ENCODE measurements around the gene CYP24A1. TPM values are rescaled to one million over a fixed set of nuclear protein-coding genes. Genes with fewer than 3 reads are reported as not detected.

Gene CYP24A1
- total and polyA plus RNA-seq, 9 donors: 0.15 to 3.7 TPM; not detected in 7

- Histone ChIP-seq H3K36me3 (no peaks in the 10 kb centered on the region), H3K27ac (no peak overlapping the region), H3K9me3 (no peaks in the 10 kb centered on the region), H3K4me3 (no peak overlapping the region), H3K4me1 (ENCODE audit: insufficient read depth) (no peaks in the 10 kb centered on the region), H3K27me3 (no peaks in the 10 kb centered on the region)
- intact Hi-C loops (cut with DNase I): no loop called here
- TF ChIP-seq EP300 (IDR thresholded peaks at IDR 0.05): no peak
- TF ChIP-seq POLR2A (IDR thresholded peaks at IDR 0.05): no peak
- TF ChIP-seq CTCF (IDR thresholded peaks at IDR 0.05): no peak
- 82 to 91% (median 83%) methylated on average over 10 of the region's 10 CpGs for WGBS, 3 donors
- no peak for DNase-seq
These were observed 11.3 kb upstream of the CYP24A1 start for GRCh38 chr20:54184904-54185626.

- 18 to 38% (median 19%) methylated on average over 3 of the region's 3 CpGs for WGBS, 3 donors
- TF ChIP-seq POLR2A (IDR thresholded peaks at IDR 0.05) (no peak), CTCF (IDR thresholded peaks at IDR 0.05) (no peak), EP300 (IDR thresholded peaks at IDR 0.05) (no peak)
- intact Hi-C loops (cut with DNase I): no loop called here
- Histone ChIP-seq H3K27ac (no peak overlapping the region), H3K4me1 (ENCODE audit: insufficient read depth) (no peaks in the 10 kb centered on the region), H3K4me3 (no peak overlapping the region), H3K36me3 (no peaks in the 10 kb centered on the region), H3K9me3 (no peaks in the 10 kb centered on the region), H3K27me3 (no peaks in the 10 kb centered on the region)
- no peak for DNase-seq
These were observed 10.3 kb upstream of the CYP24A1 start for GRCh38 chr20:54184071-54184470.

GRCh38 chr20:54180931-54181330, 7.1 kb upstream of the CYP24A1 start:
- no peak for DNase-seq
- Histone ChIP-seq H3K27ac (no peak overlapping the region), H3K4me3 (no peak overlapping the region), H3K27me3 (no peaks in the 10 kb centered on the region), H3K9me3 (no peaks in the 10 kb centered on the region), H3K36me3 (no peaks in the 10 kb centered on the region), H3K4me1 (ENCODE audit: insufficient read depth) (no peaks in the 10 kb centered on the region)
- TF ChIP-seq POLR2A (IDR thresholded peaks at IDR 0.05): no peak
- TF ChIP-seq EP300 (IDR thresholded peaks at IDR 0.05): no peak
- no peak for TF ChIP-seq CTCF (IDR thresholded peaks at IDR 0.05)
- WGBS, 3 donors: 76 to 89% (median 82%) methylated on average over 1 of the region's 1 CpG
- intact Hi-C loops (cut with DNase I): no loop called here

GRCh38 chr20:54179946-54180345, 6.2 kb upstream of the CYP24A1 start:
- Histone ChIP-seq H3K4me3 (no peak overlapping the region), H3K36me3 (no peaks in the 10 kb centered on the region), H3K27ac (no peak overlapping the region), H3K27me3 (no peaks in the 10 kb centered on the region), H3K4me1 (ENCODE audit: insufficient read depth) (no peaks in the 10 kb centered on the region), H3K9me3 (no peaks in the 10 kb centered on the region)
- intact Hi-C loops (cut with DNase I): no loop called here
- 32 to 47% (median 33%) methylated on average over 2 of the region's 2 CpGs for WGBS, 3 donors
- TF ChIP-seq POLR2A (IDR thresholded peaks at IDR 0.05) (no peak), CTCF (IDR thresholded peaks at IDR 0.05) (no peak), EP300 (IDR thresholded peaks at IDR 0.05) (no peak)
- DNase-seq: no peak

All from ovary (tissue), 9 donors.